B cell (primary cell): ENCODE measurements around the gene PXMP4. TPM values are rescaled to one million over a fixed set of nuclear protein-coding genes. Genes with fewer than 3 reads are reported as not detected.

Experiments
- ATAC-seq: fragments of 200-7000 bp; cut with Tn5 transposase; one replicate; pipeline ENCODE4 v1.10.0; 2021; ENCODE audit warnings: low read depth, mild to moderate bottlenecking, moderate number of reproducible peaks, moderate library complexity
- CTCF ChIA-PET: fragments of 350-600 bp; sonication (Branson Sonifier 250); formaldehyde crosslinking; loops from one replicate; lab custom pipeline; 2021; ENCODE audit warnings: antibody characterized with exemption, inconsistent platforms; lab: Charles Lee
- POLR2A ChIA-PET: fragments of 350-600 bp; sonication (Branson Sonifier 250); formaldehyde crosslinking; loops from one replicate; lab custom pipeline; 2021; ENCODE audit warnings: antibody characterized with exemption; lab: Charles Lee
- DNase-seq: peaks from one replicate; pipeline ENCODE4 v3.0.0; 2013
- H2AFZ ChIP-seq: 2 replicates; pipeline ENCODE4 v1.6.1; 2012; ENCODE audit warnings: mild to moderate bottlenecking, low read depth, low read length; ENCODE audit not compliant: insufficient read depth, poor library complexity, severe bottlenecking
- H3K27ac ChIP-seq, 2 donors: 1 replicate in 1 of 2; 2 replicates in 1 of 2; pipeline ENCODE4 v1.5.1; 2012 to 2013; ENCODE audit warnings: low read length in 2 of 2, mild to moderate bottlenecking in 2 of 2, moderate library complexity in 1 of 2
- H3K27me3 ChIP-seq, 4 experiments: fragments of 200-600 bp in 1 of 4; sonication (generic) in 1 of 4; replicated peaks in 1 of 4; 1 replicate in 2 of 4; 2 replicates in 2 of 4; pipeline versions ENCODE4 v1.6.1 to v1.7.0; 2013 to 2016; ENCODE audit warnings: low read length in 3 of 4, mild to moderate bottlenecking in 2 of 4, mixed read lengths in 1 of 4, moderate library complexity in 1 of 4; ENCODE audit not compliant: insufficient read depth in 4 of 4, control insufficient read depth in 3 of 4; ENCODE audit errors: control extremely low read depth in 1 of 4
- H3K36me3 ChIP-seq, 2 experiments: replicated peaks in 1 of 2; 1 replicate in 1 of 2; 2 replicates in 1 of 2; pipeline versions ENCODE4 v1.6.1 to v1.7.1; 2013; ENCODE audit warnings: low read length in 1 of 2; ENCODE audit not compliant: insufficient read depth in 2 of 2, control insufficient read depth in 1 of 2; ENCODE audit errors: control extremely low read depth in 1 of 2, extremely low read depth in 1 of 2
- H3K4me1 ChIP-seq, 2 donors: fragments of 200-600 bp in 1 of 2; sonication (generic) in 1 of 2; 1 replicate in 1 of 2; 2 replicates in 1 of 2; pipeline versions ENCODE4 v1.5.1 to v1.6.1; 2013 to 2017; ENCODE audit warnings: low read length in 2 of 2; ENCODE audit not compliant: control insufficient read depth in 2 of 2, insufficient read depth in 2 of 2
- H3K4me2 ChIP-seq: replicated peaks from 2 replicates; pipeline ENCODE3; 2012; ENCODE audit warnings: mild to moderate bottlenecking, low read depth, low read length; ENCODE audit not compliant: poor library complexity, severe bottlenecking
- H3K4me3 ChIP-seq, 5 experiments: fragments of 200-600 bp in 1 of 5; sonication (generic) in 1 of 5; 1 replicate in 3 of 5; 2 replicates in 2 of 5; pipeline versions ENCODE4 v1.5.1 to v1.7.0; 2011 to 2016; ENCODE audit warnings: low read length in 4 of 5, mild to moderate bottlenecking in 4 of 5, low read depth in 2 of 5, control low read depth in 1 of 5, moderate library complexity in 1 of 5; ENCODE audit not compliant: insufficient read depth in 1 of 5; ENCODE audit errors: control extremely low read depth in 1 of 5, extremely low read depth in 1 of 5
- H3K79me2 ChIP-seq: fragments of 200-600 bp; sonication (generic); one replicate; pipeline ENCODE4 v1.6.0; 2016; ENCODE audit warnings: low read length; ENCODE audit not compliant: control insufficient read depth, insufficient read depth
- H3K9ac ChIP-seq: fragments of 200-600 bp; sonication (generic); 2 replicates; pipeline ENCODE4 v1.6.1; 2017; ENCODE audit warnings: mild to moderate bottlenecking, low read length, moderate library complexity
- H3K9me3 ChIP-seq, 3 donors: one replicate each; pipeline versions ENCODE4 v1.6.1 to v1.7.1; 2013; ENCODE audit warnings: low read length in 2 of 3; ENCODE audit not compliant: control insufficient read depth in 2 of 3, insufficient read depth in 1 of 3; ENCODE audit errors: control extremely low read depth in 1 of 3
- H4K20me1 ChIP-seq: 2 replicates; pipeline ENCODE4 v1.6.0; 2012; ENCODE audit warnings: mild to moderate bottlenecking, low read length; ENCODE audit not compliant: insufficient read depth, control insufficient read depth, poor library complexity, severe bottlenecking
- H3K27ac Mint-ChIP-seq: one replicate; pipeline ENCODE4 v1.8.0; 2021; ENCODE audit warnings: mixed read lengths
- H3K27me3 Mint-ChIP-seq: one replicate; pipeline ENCODE4 v1.8.0; 2021; ENCODE audit warnings: mixed read lengths
- H3K4me1 Mint-ChIP-seq: one replicate; pipeline ENCODE4 v1.8.0; 2021; ENCODE audit warnings: mixed read lengths
- H3K4me3 Mint-ChIP-seq: one replicate; pipeline ENCODE4 v1.8.0; 2021; ENCODE audit warnings: mixed read lengths
- H3K9me3 Mint-ChIP-seq: one replicate; pipeline ENCODE4 v1.8.0; 2022; ENCODE audit warnings: mixed read lengths; ENCODE audit not compliant: insufficient read depth
- EZH2 ChIP-seq: IDR thresholded peaks from 2 replicates; pipeline ENCODE4 v1.6.1; 2012; ENCODE audit warnings: borderline replicate concordance, low read depth, mild to moderate bottlenecking, moderate library complexity, low read length; ENCODE audit not compliant: insufficient read depth, poor library complexity, severe bottlenecking
- WGBS: methylation state at CpG from one replicate; pipeline ENCODE4 v1.1.5; 2013; ENCODE audit warnings: missing lambda C conversion rate; ENCODE audit not compliant: insufficient coverage; 5-methylcytosine and 5-hydroxymethylcytosine counted together
- intact Hi-C: fragments of 100-400 bp; cut with micrococcal nuclease; formaldehyde crosslinking; loops from one replicate; pipeline ENCODE4 v1.10.0; 2022
- polyA plus RNA-seq: library from polyadenylated mRNA; depleted of rRNA; stranded (reverse); fragments of >200 nt; gene quantifications from 2 replicates; pipeline ENCODE4 v1.2.3, GENCODE V29; 2012
- total RNA-seq, 2 donors: library from RNA; stranded (reverse); fragments of 120-200 nt in 1 of 2; gene quantifications; 1 replicate in 1 of 2; 2 replicates in 1 of 2; pipeline versions ENCODE4 v1.2.3 to v1.2.4, GENCODE V29; 2013 to 2022
- TF ChIP-seq, protein P1 (sequence below): fragments of 200-600 bp; IDR thresholded peaks from one replicate; pipeline ENCODE4 v1.8.0; 2022; ENCODE audit warnings: antibody characterized with exemption, mild to moderate bottlenecking

The PXMP4 gene
- total and polyA plus RNA-seq, 2 donors (not counting 1 experiment from before 2014, with no cell fraction given): 5.0 to 6.6 TPM

DNA sequence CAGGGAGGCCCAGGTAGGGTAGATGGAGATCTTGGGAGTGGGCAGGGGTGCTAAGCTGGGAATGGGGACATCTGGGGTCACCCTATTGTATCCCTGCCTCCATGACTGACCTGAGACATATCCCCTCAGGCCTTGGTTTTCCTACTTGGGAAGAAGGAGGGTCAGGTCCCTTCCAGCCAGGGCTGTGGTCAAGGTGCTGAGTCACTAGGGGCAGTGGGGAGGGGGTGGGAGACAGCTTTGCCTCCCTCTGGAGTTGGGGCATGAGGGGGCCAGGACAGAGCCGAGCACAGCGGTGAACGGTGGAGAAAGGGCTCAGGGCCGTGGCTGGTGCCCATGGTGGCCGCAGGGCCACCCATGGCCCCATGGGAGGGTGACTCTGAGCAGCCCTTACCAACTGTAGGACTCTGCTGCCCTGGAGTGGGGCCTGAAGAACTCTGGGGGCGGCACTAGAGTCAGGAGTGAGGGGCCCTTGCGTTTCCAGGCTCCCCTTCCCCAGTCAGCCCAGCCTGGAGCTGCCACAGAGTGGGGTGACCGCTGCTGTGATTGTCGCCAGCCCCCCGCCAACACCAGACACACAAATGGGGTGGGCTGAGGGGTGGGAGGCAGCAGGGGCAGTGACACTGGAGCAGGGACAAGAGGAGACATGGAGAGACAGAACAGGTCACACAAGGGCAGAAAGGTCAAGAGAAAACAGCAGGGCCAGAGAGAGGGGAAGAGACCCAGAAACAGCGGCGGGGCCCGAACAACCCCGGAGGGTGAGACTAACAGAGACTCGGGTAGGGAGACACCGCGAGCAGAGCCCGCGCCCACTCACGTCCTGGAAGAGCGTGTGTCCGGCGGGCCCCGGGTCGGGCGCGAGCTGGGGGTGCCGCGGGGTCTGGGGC lies 46.5 kb downstream of the PXMP4 start:
- H3K9me3 ChIP-seq: no peaks in the 10 kb centered on the region
- intact Hi-C loops: loop anchor here (1.0 to 2.0 kb wide), 4 partner anchors 7 to 57 kb away; partner anchors contain the start of genes ACTL10, E2F1, PXMP4 and ZNF341
- Mint-ChIP-seq H3K27ac (peak overlapping the region; percentile 57), H3K27me3 (no peaks in the 10 kb centered on the region), H3K9me3 (no peaks in the 10 kb centered on the region), H3K4me3 (peak overlapping the region; percentile 84), H3K4me1 (peaks cover 21% of the 10 kb centered on the region)
- peaks cover 3% of the 10 kb centered on the region for H3K79me2 ChIP-seq
- POLR2A ChIA-PET: no interaction called here
- ATAC-seq (no peak), DNase-seq (no peak)
- peak overlapping the region; percentile 28 to 66 (median 51) for H3K4me3 ChIP-seq
- H3K27ac ChIP-seq: no peak overlapping the region
- H3K27me3 ChIP-seq: no peaks in the 10 kb centered on the region
- H3K9ac ChIP-seq: peak overlapping the region; percentile 65
- WGBS: 26% methylated on average over 26 of the region's 29 CpGs
- CTCF ChIA-PET: no interaction called here
- peaks cover 14 to 23% of the 10 kb centered on the region in 2 donors for H3K4me1 ChIP-seq
- peak overlapping the region; percentile 95 for H3K4me2 ChIP-seq
- peak overlapping the region; percentile 84 for H2AFZ ChIP-seq
- TF ChIP-seq EZH2: no peak
- TF ChIP-seq, protein P1, sequence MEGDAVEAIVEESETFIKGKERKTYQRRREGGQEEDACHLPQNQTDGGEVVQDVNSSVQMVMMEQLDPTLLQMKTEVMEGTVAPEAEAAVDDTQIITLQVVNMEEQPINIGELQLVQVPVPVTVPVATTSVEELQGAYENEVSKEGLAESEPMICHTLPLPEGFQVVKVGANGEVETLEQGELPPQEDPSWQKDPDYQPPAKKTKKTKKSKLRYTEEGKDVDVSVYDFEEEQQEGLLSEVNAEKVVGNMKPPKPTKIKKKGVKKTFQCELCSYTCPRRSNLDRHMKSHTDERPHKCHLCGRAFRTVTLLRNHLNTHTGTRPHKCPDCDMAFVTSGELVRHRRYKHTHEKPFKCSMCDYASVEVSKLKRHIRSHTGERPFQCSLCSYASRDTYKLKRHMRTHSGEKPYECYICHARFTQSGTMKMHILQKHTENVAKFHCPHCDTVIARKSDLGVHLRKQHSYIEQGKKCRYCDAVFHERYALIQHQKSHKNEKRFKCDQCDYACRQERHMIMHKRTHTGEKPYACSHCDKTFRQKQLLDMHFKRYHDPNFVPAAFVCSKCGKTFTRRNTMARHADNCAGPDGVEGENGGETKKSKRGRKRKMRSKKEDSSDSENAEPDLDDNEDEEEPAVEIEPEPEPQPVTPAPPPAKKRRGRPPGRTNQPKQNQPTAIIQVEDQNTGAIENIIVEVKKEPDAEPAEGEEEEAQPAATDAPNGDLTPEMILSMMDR: no peak
- no peaks in the 10 kb centered on the region for H4K20me1 ChIP-seq
- no peaks in the 10 kb centered on the region for H3K36me3 ChIP-seq

- CTCF ChIA-PET: interaction anchor here (1.0 kb wide), 1 partner anchor 12 kb away, joined by 3 read pairs; no protein-coding TSS in a partner anchor
- H3K4me1 ChIP-seq: peaks cover 14 to 26% of the 10 kb centered on the region in 2 donors
- Mint-ChIP-seq H3K27me3 (no peaks in the 10 kb centered on the region), H3K4me1 (peaks cover 21% of the 10 kb centered on the region), H3K27ac (no peak overlapping the region), H3K4me3 (peak overlapping the region; percentile 79), H3K9me3 (no peaks in the 10 kb centered on the region)
- WGBS: 94% methylated on average over 3 of the region's 4 CpGs
- no peaks in the 10 kb centered on the region for H3K27me3 ChIP-seq
- ATAC-seq: no peak
- no peak for TF ChIP-seq EZH2
- TF ChIP-seq, protein P1: no peak
- POLR2A ChIA-PET: no interaction called here
- H3K9me3 ChIP-seq: no peaks in the 10 kb centered on the region
- no peaks in the 10 kb centered on the region for H4K20me1 ChIP-seq
- no peak overlapping the region for H3K9ac ChIP-seq
- H3K79me2 ChIP-seq: peaks cover 3% of the 10 kb centered on the region
- no peak for DNase-seq
- intact Hi-C loops: no loop called here
- no peak overlapping the region for H3K27ac ChIP-seq
- no peak overlapping the region for H3K4me3 ChIP-seq
- no peak overlapping the region for H3K4me2 ChIP-seq
- no peak overlapping the region for H2AFZ ChIP-seq
- H3K36me3 ChIP-seq: no peaks in the 10 kb centered on the region
These were observed 47.0 kb downstream of the PXMP4 start for GRCh38 chr20:33673114-33673409.
